ENCODE measurements around the gene GHRHR. TPM values are rescaled to one million over a fixed set of nuclear protein-coding genes. Genes with fewer than 3 reads are reported as not detected.

The GHRHR gene
- total RNA-seq, 4 donors from 2014 or later: not detected

DNA sequence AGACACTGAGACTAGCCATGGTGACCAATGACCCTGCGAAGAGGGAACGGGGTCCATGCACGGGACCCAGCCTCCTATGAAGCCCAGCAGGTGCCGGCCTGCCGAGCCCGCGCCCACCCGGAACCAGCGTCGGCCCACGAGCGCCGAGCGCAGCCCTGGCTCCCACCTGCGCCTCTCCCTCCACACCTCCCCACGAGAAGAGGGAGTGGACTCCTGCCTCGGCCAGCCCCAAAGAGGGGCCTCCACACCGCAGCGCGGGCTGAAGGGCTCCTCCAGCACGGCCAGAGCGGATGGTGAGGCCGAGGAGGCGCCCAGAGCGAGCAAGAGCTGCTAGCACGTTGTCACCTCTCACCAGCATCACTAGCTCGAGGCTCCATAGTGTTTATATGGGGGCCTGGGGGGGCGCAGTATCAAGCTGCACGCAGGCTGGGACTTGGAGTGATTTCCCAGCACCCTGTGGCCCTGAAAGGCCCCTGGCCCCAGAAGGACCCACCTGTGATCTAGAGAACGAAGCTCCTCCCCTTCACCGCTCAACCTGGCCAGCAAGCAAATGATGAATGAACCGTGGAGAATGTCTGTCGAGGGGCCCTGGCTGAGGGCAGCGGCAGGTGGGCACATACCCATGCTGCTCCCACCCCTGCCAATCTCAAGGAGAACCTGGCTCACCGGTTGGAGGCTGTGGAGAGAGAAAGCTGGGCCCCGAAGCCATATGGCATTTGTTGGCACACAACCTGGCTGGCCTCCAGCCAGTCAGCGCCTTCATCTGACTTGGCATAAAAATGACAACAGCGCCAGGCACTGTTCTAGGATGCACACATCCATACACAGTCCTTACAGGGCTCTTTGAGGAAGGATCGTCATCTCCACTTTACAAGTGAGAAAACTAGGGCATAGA lies 30.7 kb downstream of the GHRHR start:
- Histone ChIP-seq H3K4me1 (peaks cover 0 to 7% (median 0%) of the 10 kb centered on the region in 3 donors), H3K27ac (no peak overlapping the region), H3K27me3 (no peaks in the 10 kb centered on the region), H3K36me3 (no peaks in the 10 kb centered on the region), H3K4me3 (no peak overlapping the region), H3K9me3 (no peaks in the 10 kb centered on the region)
- no peak for ATAC-seq
- WGBS, 2 donors (ENCODE audit: low coverage in 1 of 2): no CpG with 5 or more reads among the region's 39 CpGs
- TF ChIP-seq EP300 (IDR thresholded peaks at IDR 0.05): no peak
- no peak for TF ChIP-seq POLR2A (IDR thresholded peaks at IDR 0.05)
- no peak for TF ChIP-seq CTCF (IDR thresholded peaks at IDR 0.05)
- TF ChIP-seq POLR2AphosphoS5 (IDR thresholded peaks at IDR 0.05): no peak

DNA sequence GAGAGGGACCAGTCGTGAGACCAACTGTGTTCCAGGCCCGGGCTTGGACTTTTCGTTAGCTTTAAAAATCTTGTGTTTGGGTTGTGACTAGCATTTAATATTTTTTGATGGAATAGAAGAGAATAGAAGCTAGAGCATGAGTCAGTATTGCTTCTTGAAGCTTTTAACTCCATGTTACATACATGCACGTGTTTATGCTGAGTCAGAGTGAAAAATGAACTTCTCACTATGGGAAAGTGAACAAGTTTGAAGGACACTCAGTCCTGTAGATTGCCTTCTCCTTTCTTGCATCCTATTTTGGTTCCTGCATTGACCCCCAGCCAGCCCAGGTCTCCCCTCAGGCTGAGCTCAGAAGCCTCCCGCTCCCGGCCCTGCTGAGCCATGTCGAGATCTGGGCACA lies 31.8 kb downstream of the GHRHR start:
- peaks cover 4% of the 10 kb centered on the region for H3K27me3 ChIP-seq
- H3K36me3 ChIP-seq: no peaks in the 10 kb centered on the region
- H3K4me1 ChIP-seq: peaks cover 0 to 7% (median 0%) of the 10 kb centered on the region in 3 donors
- no peaks in the 10 kb centered on the region for H3K9me3 ChIP-seq
- ATAC-seq: no peak
- no peak overlapping the region for H3K27ac ChIP-seq
- WGBS, 2 donors (ENCODE audit: low coverage in 1 of 2): 71 to 87% methylated on average over 3 to 7 of the region's 7 CpGs
- no peak overlapping the region for H3K4me3 ChIP-seq
- TF ChIP-seq EP300 (IDR thresholded peaks at IDR 0.05) (no peak), POLR2AphosphoS5 (IDR thresholded peaks at IDR 0.05) (no peak), CTCF (IDR thresholded peaks at IDR 0.05) (no peak), POLR2A (IDR thresholded peaks at IDR 0.05) (no peak)

DNA sequence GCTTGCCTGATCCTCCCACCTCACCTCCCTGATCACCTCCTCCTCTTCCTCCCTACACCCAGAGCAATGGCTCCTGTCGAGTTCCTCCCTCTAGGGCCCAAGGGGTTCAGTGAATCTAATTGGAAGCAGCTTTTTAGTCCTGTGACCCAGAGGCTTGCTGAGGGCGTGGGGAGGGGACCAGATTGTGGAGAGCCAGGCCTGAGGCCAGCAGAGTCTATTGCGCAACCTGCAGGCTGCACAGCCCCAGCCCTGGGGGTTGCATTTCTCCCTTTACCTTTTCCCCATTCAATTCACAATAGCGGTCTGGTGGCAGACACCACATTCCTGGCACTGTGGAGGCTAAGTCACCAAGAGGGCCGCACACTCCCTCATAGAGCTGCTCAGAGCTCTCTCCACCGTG lies 32.5 kb downstream of the GHRHR start:
- Histone ChIP-seq H3K27me3 (peaks cover 4% of the 10 kb centered on the region), H3K36me3 (no peaks in the 10 kb centered on the region), H3K4me3 (no peak overlapping the region), H3K4me1 (peaks cover 0 to 7% (median 0%) of the 10 kb centered on the region in 3 donors), H3K27ac (no peak overlapping the region), H3K9me3 (no peaks in the 10 kb centered on the region)
- peak; percentile 60 for ATAC-seq
- TF ChIP-seq EP300 (IDR thresholded peaks at IDR 0.05): no peak
- TF ChIP-seq POLR2AphosphoS5 (IDR thresholded peaks at IDR 0.05): no peak
- no peak for TF ChIP-seq POLR2A (IDR thresholded peaks at IDR 0.05)
- TF ChIP-seq CTCF (IDR thresholded peaks at IDR 0.05): no peak
- WGBS, 2 donors (ENCODE audit: low coverage in 1 of 2): 64 to 84% methylated on average over 2 to 4 of the region's 6 CpGs

DNA sequence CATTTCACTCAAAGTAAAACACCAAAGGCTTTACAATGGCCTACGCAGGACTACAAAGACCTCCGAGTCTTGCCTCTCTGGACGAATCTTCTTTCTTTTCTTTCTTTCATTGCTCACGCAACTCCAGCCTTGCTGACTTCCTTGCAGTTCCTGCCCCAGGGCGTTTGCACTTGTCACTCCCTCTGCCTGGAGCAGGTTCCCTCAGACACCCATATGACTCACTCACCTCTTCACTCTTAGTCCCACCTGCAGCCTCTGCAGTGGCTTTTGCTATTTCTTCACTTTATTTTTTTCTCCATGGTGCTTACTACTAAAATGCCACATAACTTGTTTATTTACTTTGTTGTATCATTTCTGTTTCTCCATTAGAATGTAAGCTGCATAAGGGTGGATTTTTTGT lies 33.1 kb downstream of the GHRHR start:
- TF ChIP-seq POLR2AphosphoS5 (IDR thresholded peaks at IDR 0.05) (no peak), CTCF (IDR thresholded peaks at IDR 0.05) (no peak), POLR2A (IDR thresholded peaks at IDR 0.05) (no peak), EP300 (IDR thresholded peaks at IDR 0.05) (no peak)

GRCh38 chr7:30997316-30997715 lies 33.6 kb downstream of the GHRHR start:
- H3K4me3 ChIP-seq: no peak overlapping the region
- WGBS, 2 donors (ENCODE audit: low coverage in 1 of 2): 66 to 86% methylated on average over 2 to 7 of the region's 7 CpGs
- peaks cover 0 to 7% (median 0%) of the 10 kb centered on the region in 3 donors for H3K4me1 ChIP-seq
- peaks cover 0 to under 1% (median 0%) of the 10 kb centered on the region in 3 donors for H3K9me3 ChIP-seq
- no peaks in the 10 kb centered on the region for H3K36me3 ChIP-seq
- ATAC-seq: no peak
- H3K27me3 ChIP-seq: peaks cover 4% of the 10 kb centered on the region
- no peak overlapping the region for H3K27ac ChIP-seq
- TF ChIP-seq CTCF (IDR thresholded peaks at IDR 0.05): no peak
- TF ChIP-seq POLR2AphosphoS5 (IDR thresholded peaks at IDR 0.05): no peak
- no peak for TF ChIP-seq POLR2A (IDR thresholded peaks at IDR 0.05)
- no peak for TF ChIP-seq EP300 (IDR thresholded peaks at IDR 0.05)

More for the DNA sequence above, 33.1 kb downstream of the GHRHR start:
- H3K27me3 ChIP-seq: peaks cover 4% of the 10 kb centered on the region
- H3K4me1 ChIP-seq: peaks cover 0 to 7% (median 0%) of the 10 kb centered on the region in 3 donors
- no peak overlapping the region for H3K4me3 ChIP-seq
- 81 to 88% methylated on average over 5 of the region's 5 CpGs for WGBS, 2 donors (ENCODE audit: low coverage in 1 of 2)
- ATAC-seq: no peak
- no peaks in the 10 kb centered on the region for H3K9me3 ChIP-seq
- no peak overlapping the region for H3K27ac ChIP-seq
- no peaks in the 10 kb centered on the region for H3K36me3 ChIP-seq
